ENCODE measurements around the gene UBR7. TPM values are rescaled to one million over a fixed set of nuclear protein-coding genes. Genes with fewer than 3 reads are reported as not detected.
"Not testable (repeated sequence)": the region's sequence is repeated elsewhere in the genome, so short reads cannot be mapped to it uniquely, and the experiment has no call there.

The UBR7 gene
- 33.3 TPM for polyA plus RNA-seq (2013, experiment 1 of 2)
- polyA plus RNA-seq (2013, experiment 2 of 2), result 31.7 TPM

GRCh38 chr14:93206793-93207467 lies at the start of gene UBR7, which contains the start of gene GON7:
UBR7 (plus strand) TSS chr14:93207256; CDS start chr14:93207292, 36 bp downstream.
GON7 (minus strand) TSS chr14:93207065; CDS start chr14:93207037, 28 bp downstream.
- Histone ChIP-seq H3K9me3 (ENCODE audit: insufficient read depth, low read depth, low read length) (no peaks in the 10 kb centered on the region), H3K4me1 (ENCODE audit: insufficient read depth, low read length) (0 out of 2 replicates have a peak, but pooled peaks cover 7% of the 10 kb centered on the region), H3K27me3 (ENCODE audit: insufficient read depth, low read length) (no peaks in the 10 kb centered on the region), H3K36me3 (ENCODE audit: insufficient read depth, low read length) (peaks cover 14% of the 10 kb centered on the region), H3K27ac (ENCODE audit: low read depth, low read length) (peak within 1 kb of the TSS; percentile 56; the same call in 1 of the 2 replicates), H3K4me3 (ENCODE audit: low read length) (peak within 1 kb of the TSS; percentile 75), H3K9ac (ENCODE audit: low read depth, low read length) (peak within 1 kb of the TSS; percentile 79)
- WGBS, result under 1% methylated on average over 65 of the region's 65 CpGs

- not testable (repeated sequence) for H3K4me1 ChIP-seq (ENCODE audit: insufficient read depth, low read length); H3K27ac ChIP-seq (ENCODE audit: low read depth, low read length); H3K4me3 ChIP-seq (ENCODE audit: low read length); H3K9me3 ChIP-seq (ENCODE audit: insufficient read depth, low read depth, low read length); H3K27me3 ChIP-seq (ENCODE audit: insufficient read depth, low read length); H3K36me3 ChIP-seq (ENCODE audit: insufficient read depth, low read length); H3K9ac ChIP-seq (ENCODE audit: low read depth, low read length)
- 91% methylated on average over 6 of the region's 7 CpGs for WGBS
These were observed 48.7 kb upstream of the UBR7 start for GRCh38 chr14:93158349-93158748.

GRCh38 chr14:93159625-93160352 lies 47.3 kb upstream of the UBR7 start:
- not testable (repeated sequence) for H3K27me3 ChIP-seq (ENCODE audit: insufficient read depth, low read length); H3K9ac ChIP-seq (ENCODE audit: low read depth, low read length); H3K4me1 ChIP-seq (ENCODE audit: insufficient read depth, low read length); H3K9me3 ChIP-seq (ENCODE audit: insufficient read depth, low read depth, low read length); H3K4me3 ChIP-seq (ENCODE audit: low read length); H3K27ac ChIP-seq (ENCODE audit: low read depth, low read length); H3K36me3 ChIP-seq (ENCODE audit: insufficient read depth, low read length)
- WGBS, result 95% methylated on average over 2 of the region's 5 CpGs

GRCh38 chr14:93160353-93160801 lies 46.7 kb upstream of the UBR7 start:
- H3K27ac ChIP-seq (ENCODE audit: low read depth, low read length), result no peak overlapping the region
- no peaks in the 10 kb centered on the region for H3K36me3 ChIP-seq (ENCODE audit: insufficient read depth, low read length)
- 55% methylated on average over 3 of the region's 4 CpGs for WGBS
- H3K4me1 ChIP-seq (ENCODE audit: insufficient read depth, low read length), result no peaks in the 10 kb centered on the region
- no peak overlapping the region for H3K9ac ChIP-seq (ENCODE audit: low read depth, low read length)
- no peaks in the 10 kb centered on the region for H3K27me3 ChIP-seq (ENCODE audit: insufficient read depth, low read length)
- no peak overlapping the region for H3K4me3 ChIP-seq (ENCODE audit: low read length)
- no peaks in the 10 kb centered on the region for H3K9me3 ChIP-seq (ENCODE audit: insufficient read depth, low read depth, low read length)

GRCh38 chr14:93161411-93161940 lies 45.6 kb upstream of the UBR7 start:
- Histone ChIP-seq H3K27ac (ENCODE audit: low read depth, low read length) (no peak overlapping the region), H3K9ac (ENCODE audit: low read depth, low read length) (no peak overlapping the region), H3K4me1 (ENCODE audit: insufficient read depth, low read length) (no peaks in the 10 kb centered on the region), H3K36me3 (ENCODE audit: insufficient read depth, low read length) (no peaks in the 10 kb centered on the region), H3K4me3 (ENCODE audit: low read length) (no peak overlapping the region), H3K27me3 (ENCODE audit: insufficient read depth, low read length) (no peaks in the 10 kb centered on the region), H3K9me3 (ENCODE audit: insufficient read depth, low read depth, low read length) (no peaks in the 10 kb centered on the region)
- WGBS, result 89% methylated on average over 4 of the region's 4 CpGs

- no peaks in the 10 kb centered on the region for H3K9me3 ChIP-seq (ENCODE audit: insufficient read depth, low read depth, low read length)
- H3K4me3 ChIP-seq (ENCODE audit: low read length), result no peak overlapping the region
- no peak overlapping the region for H3K9ac ChIP-seq (ENCODE audit: low read depth, low read length)
- no peaks in the 10 kb centered on the region for H3K4me1 ChIP-seq (ENCODE audit: insufficient read depth, low read length)
- no peaks in the 10 kb centered on the region for H3K36me3 ChIP-seq (ENCODE audit: insufficient read depth, low read length)
- WGBS, result 64% methylated on average over 3 of the region's 5 CpGs
- no peak overlapping the region for H3K27ac ChIP-seq (ENCODE audit: low read depth, low read length)
- no peaks in the 10 kb centered on the region for H3K27me3 ChIP-seq (ENCODE audit: insufficient read depth, low read length)
These were observed 43.5 kb upstream of the UBR7 start for GRCh38 chr14:93163564-93163963.

GRCh38 chr14:93165271-93166265 lies 41.5 kb upstream of the UBR7 start:
- not testable (repeated sequence) for H3K9ac ChIP-seq (ENCODE audit: low read depth, low read length); H3K4me3 ChIP-seq (ENCODE audit: low read length); H3K4me1 ChIP-seq (ENCODE audit: insufficient read depth, low read length); H3K9me3 ChIP-seq (ENCODE audit: insufficient read depth, low read depth, low read length); H3K27ac ChIP-seq (ENCODE audit: low read depth, low read length); H3K36me3 ChIP-seq (ENCODE audit: insufficient read depth, low read length); H3K27me3 ChIP-seq (ENCODE audit: insufficient read depth, low read length)
- WGBS, result 84% methylated on average over 23 of the region's 26 CpGs

GRCh38 chr14:93168610-93169009 lies 38.4 kb upstream of the UBR7 start:
- 96% methylated on average over 8 of the region's 9 CpGs for WGBS
- not testable (repeated sequence) for H3K9ac ChIP-seq (ENCODE audit: low read depth, low read length); H3K36me3 ChIP-seq (ENCODE audit: insufficient read depth, low read length); H3K27me3 ChIP-seq (ENCODE audit: insufficient read depth, low read length); H3K4me3 ChIP-seq (ENCODE audit: low read length); H3K27ac ChIP-seq (ENCODE audit: low read depth, low read length); H3K9me3 ChIP-seq (ENCODE audit: insufficient read depth, low read depth, low read length); H3K4me1 ChIP-seq (ENCODE audit: insufficient read depth, low read length)

GRCh38 chr14:93169619-93170018 lies 37.4 kb upstream of the UBR7 start:
- not testable (repeated sequence) for H3K4me3 ChIP-seq (ENCODE audit: low read length); H3K9ac ChIP-seq (ENCODE audit: low read depth, low read length); H3K4me1 ChIP-seq (ENCODE audit: insufficient read depth, low read length); H3K36me3 ChIP-seq (ENCODE audit: insufficient read depth, low read length); H3K9me3 ChIP-seq (ENCODE audit: insufficient read depth, low read depth, low read length); H3K27ac ChIP-seq (ENCODE audit: low read depth, low read length); H3K27me3 ChIP-seq (ENCODE audit: insufficient read depth, low read length)
- WGBS, result 94% methylated on average over 5 of the region's 6 CpGs

GRCh38 chr14:93170141-93170540 lies 36.9 kb upstream of the UBR7 start:
- H3K9me3 ChIP-seq (ENCODE audit: insufficient read depth, low read depth, low read length); H3K4me3 ChIP-seq (ENCODE audit: low read length); H3K9ac ChIP-seq (ENCODE audit: low read depth, low read length); H3K4me1 ChIP-seq (ENCODE audit: insufficient read depth, low read length); H3K27ac ChIP-seq (ENCODE audit: low read depth, low read length); H3K36me3 ChIP-seq (ENCODE audit: insufficient read depth, low read length); H3K27me3 ChIP-seq (ENCODE audit: insufficient read depth, low read length): not testable (repeated sequence)
- WGBS, result 92% methylated on average over 20 of the region's 20 CpGs

Data from HUES64 (cell line).